PFSK-1 (cell line): ENCODE data around the gene ANKFY1.

Experiments
- FOXP2 ChIP-seq: optimal IDR thresholded peaks from 2 replicates; pipeline ENCODE3; 2011; ENCODE audit warnings: borderline replicate concordance, control low read depth, inconsistent platforms; ENCODE audit not compliant: insufficient read depth; ENCODE audit errors: extremely low read length, extremely low read depth
- POLR2AphosphoS5 ChIP-seq: IDR thresholded peaks from 2 replicates; pipeline ENCODE4 v1.6.1; 2012; ENCODE audit warnings: low read depth, mild to moderate bottlenecking, control low read depth, low read length, moderate library complexity
- SIN3A ChIP-seq: IDR thresholded peaks from 2 replicates; pipeline ENCODE4 v1.6.1; 2012; ENCODE audit warnings: mild to moderate bottlenecking, low read length, moderate library complexity, borderline replicate concordance; ENCODE audit not compliant: insufficient read depth
- TAF1 ChIP-seq: IDR thresholded peaks from 2 replicates; pipeline ENCODE4 v1.6.1; 2012; ENCODE audit warnings: low read length, control low read depth, borderline replicate concordance; ENCODE audit not compliant: insufficient read depth
- TF ChIP-seq, protein P1 (sequence below), 2 experiments: IDR thresholded peaks; 2 replicates each; pipeline versions ENCODE4 v1.6.1 to v1.8.0; 2011 to 2012; ENCODE audit warnings: low read depth in 2 of 2, low read length in 2 of 2, control low read depth in 1 of 2, inconsistent platforms in 1 of 2, mild to moderate bottlenecking in 1 of 2, moderate library complexity in 1 of 2; ENCODE audit not compliant: insufficient read depth in 1 of 2

Gene ANKFY1

DNA sequence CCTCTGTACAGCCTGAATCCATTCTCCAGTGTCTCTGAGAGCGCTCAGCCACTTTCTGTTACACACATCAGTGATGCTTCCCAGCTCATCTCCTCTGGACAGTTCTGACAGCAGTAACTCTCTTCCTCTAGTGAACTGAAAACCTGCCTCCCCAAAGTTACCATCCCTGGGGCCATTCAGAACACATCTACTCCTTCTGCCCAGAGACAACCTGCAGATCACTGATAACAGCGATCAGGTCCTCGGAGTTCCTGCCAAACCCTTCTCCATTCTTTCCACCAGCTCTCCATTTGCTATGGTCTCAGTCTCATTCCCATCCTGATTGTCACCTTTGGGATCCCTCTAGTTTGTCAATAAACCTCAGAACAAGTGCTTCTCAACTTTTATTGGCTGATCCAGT lies 128.3 kb downstream of the ANKFY1 start:
- TF ChIP-seq POLR2AphosphoS5 (no peak), TAF1 (no peak)

- TF ChIP-seq, protein P1, sequence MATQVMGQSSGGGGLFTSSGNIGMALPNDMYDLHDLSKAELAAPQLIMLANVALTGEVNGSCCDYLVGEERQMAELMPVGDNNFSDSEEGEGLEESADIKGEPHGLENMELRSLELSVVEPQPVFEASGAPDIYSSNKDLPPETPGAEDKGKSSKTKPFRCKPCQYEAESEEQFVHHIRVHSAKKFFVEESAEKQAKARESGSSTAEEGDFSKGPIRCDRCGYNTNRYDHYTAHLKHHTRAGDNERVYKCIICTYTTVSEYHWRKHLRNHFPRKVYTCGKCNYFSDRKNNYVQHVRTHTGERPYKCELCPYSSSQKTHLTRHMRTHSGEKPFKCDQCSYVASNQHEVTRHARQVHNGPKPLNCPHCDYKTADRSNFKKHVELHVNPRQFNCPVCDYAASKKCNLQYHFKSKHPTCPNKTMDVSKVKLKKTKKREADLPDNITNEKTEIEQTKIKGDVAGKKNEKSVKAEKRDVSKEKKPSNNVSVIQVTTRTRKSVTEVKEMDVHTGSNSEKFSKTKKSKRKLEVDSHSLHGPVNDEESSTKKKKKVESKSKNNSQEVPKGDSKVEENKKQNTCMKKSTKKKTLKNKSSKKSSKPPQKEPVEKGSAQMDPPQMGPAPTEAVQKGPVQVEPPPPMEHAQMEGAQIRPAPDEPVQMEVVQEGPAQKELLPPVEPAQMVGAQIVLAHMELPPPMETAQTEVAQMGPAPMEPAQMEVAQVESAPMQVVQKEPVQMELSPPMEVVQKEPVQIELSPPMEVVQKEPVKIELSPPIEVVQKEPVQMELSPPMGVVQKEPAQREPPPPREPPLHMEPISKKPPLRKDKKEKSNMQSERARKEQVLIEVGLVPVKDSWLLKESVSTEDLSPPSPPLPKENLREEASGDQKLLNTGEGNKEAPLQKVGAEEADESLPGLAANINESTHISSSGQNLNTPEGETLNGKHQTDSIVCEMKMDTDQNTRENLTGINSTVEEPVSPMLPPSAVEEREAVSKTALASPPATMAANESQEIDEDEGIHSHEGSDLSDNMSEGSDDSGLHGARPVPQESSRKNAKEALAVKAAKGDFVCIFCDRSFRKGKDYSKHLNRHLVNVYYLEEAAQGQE (IDR thresholded peaks at IDR 0.05; ENCODE audit: insufficient read depth in 1 of 2, low read depth in 2 of 2, low read length in 2 of 2): no peak
- TF ChIP-seq TAF1 (no peak), POLR2AphosphoS5 (no peak), FOXP2 (no peak)
Observed at GRCh38 chr17:4134721-4135120, 129.1 kb downstream of the ANKFY1 start.

GRCh38 chr17:4130715-4131114 lies 133.1 kb downstream of the ANKFY1 start:
- TF ChIP-seq FOXP2 (no peak), SIN3A (no peak), TAF1 (no peak), POLR2AphosphoS5 (no peak)
- TF ChIP-seq, protein P1 (IDR thresholded peaks at IDR 0.05; ENCODE audit: insufficient read depth in 1 of 2, low read depth in 2 of 2, low read length in 2 of 2): no peak

DNA sequence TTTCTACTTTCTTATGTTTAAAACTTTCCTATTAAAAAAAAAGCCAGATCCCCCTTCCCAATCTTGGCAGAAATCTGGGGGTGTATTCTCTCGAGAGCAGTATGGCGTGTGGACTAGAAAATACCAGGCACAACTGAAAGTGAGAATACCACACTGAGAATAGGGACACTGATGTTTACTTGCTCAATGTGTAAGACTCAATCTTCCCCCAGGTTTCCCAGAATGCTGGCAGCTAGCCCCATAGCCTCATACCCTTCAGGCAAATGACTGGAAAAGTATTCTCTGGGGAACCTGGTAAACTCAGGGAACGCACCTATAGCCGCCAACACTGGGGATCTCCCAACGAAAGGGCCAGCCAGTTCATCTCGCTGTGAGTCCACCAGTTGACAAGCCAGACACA lies 136.2 kb downstream of the ANKFY1 start:
- TF ChIP-seq FOXP2: no peak
- no peak for TF ChIP-seq POLR2AphosphoS5
- no peak for TF ChIP-seq TAF1
- TF ChIP-seq, protein P1 (IDR thresholded peaks at IDR 0.05; ENCODE audit: insufficient read depth in 1 of 2, low read depth in 2 of 2, low read length in 2 of 2): no peak
- no peak for TF ChIP-seq SIN3A

DNA sequence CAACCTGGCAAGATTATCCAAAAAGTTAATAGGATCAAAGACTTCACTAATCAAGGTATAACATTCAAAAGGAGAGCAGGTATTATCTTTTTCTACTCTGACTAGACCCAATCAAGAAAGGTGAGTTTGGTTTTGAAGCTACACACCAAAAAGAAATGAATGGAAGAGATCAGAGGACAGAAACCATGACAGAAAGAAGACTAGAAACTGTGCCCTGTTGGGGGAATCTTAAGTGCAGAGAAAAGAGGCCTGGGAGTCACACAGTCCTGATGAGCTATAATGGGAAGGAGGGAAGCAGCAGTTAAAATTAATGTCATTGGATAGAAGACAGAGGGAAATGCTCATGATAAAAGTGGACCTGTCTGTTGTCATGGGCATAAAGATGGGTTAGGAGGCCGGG lies 138.2 kb downstream of the ANKFY1 start:
- TF ChIP-seq FOXP2: no peak

DNA sequence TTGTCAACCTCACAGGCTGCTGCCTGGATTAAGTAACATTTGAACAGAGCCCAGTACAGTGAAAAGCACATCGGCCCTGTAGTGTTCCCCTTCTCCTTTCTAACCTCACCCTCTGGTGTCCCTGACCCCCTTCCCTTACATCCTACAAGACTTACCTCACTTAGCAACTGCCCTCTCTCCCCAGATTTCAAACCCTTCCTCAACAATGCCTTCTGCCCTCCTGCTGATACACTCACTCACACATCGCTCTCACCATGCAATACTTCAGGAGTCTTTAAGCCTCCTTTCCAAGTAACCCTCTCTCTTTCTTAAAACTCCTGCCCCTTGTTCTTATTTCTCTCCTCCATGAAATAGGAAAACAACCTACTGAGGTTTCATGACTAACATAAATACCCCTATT lies 138.8 kb downstream of the ANKFY1 start:
- TF ChIP-seq, protein P1 (IDR thresholded peaks at IDR 0.05; ENCODE audit: insufficient read depth in 1 of 2, low read depth in 2 of 2, low read length in 2 of 2): no peak
- TF ChIP-seq TAF1: no peak
- TF ChIP-seq POLR2AphosphoS5: no peak
- TF ChIP-seq FOXP2: no peak
- TF ChIP-seq SIN3A: no peak
